Liver (tissue), 9 donors: Measurements from ENCODE around the gene GRK5. TPM values are rescaled to one million over a fixed set of nuclear protein-coding genes. Genes with fewer than 3 reads are reported as not detected.

Experiments used
- DNase-seq: peaks from one replicate; pipeline ENCODE4 v3.0.0-alpha.2; 2017; ENCODE audit warnings: low spot score
- H3K27ac ChIP-seq, 2 donors: one replicate each; pipeline ENCODE4 v1.7.0; 2013; ENCODE audit warnings: inconsistent platforms in 2 of 2, low read length in 2 of 2, control low read depth in 1 of 2, low read depth in 1 of 2, mild to moderate bottlenecking in 1 of 2
- H3K27me3 ChIP-seq, 4 donors: one replicate each; pipeline versions ENCODE4 v1.6.1 to v1.7.0; 2013; ENCODE audit warnings: low read length in 3 of 4, inconsistent platforms in 1 of 4, mild to moderate bottlenecking in 1 of 4, moderate library complexity in 1 of 4; ENCODE audit not compliant: control insufficient read depth in 4 of 4, insufficient read depth in 4 of 4
- H3K36me3 ChIP-seq, 4 donors: one replicate each; pipeline versions ENCODE4 v1.6.1 to v1.7.0; 2013; ENCODE audit warnings: low read length in 3 of 4, mild to moderate bottlenecking in 3 of 4, low read depth in 1 of 4, moderate library complexity in 1 of 4; ENCODE audit not compliant: control insufficient read depth in 4 of 4, insufficient read depth in 3 of 4
- H3K4me1 ChIP-seq, 4 donors: one replicate each; pipeline versions ENCODE4 v1.6.1 to v1.7.0; 2013; ENCODE audit warnings: low read length in 3 of 4, mild to moderate bottlenecking in 3 of 4, moderate library complexity in 1 of 4; ENCODE audit not compliant: control insufficient read depth in 4 of 4, insufficient read depth in 4 of 4
- H3K4me3 ChIP-seq, 3 donors: one replicate each; pipeline versions ENCODE4 v1.6.1 to v1.7.0; 2013; ENCODE audit warnings: low read length in 3 of 3, control low read depth in 1 of 3, low read depth in 1 of 3, mild to moderate bottlenecking in 1 of 3
- H3K9ac ChIP-seq, 2 donors: one replicate each; pipeline ENCODE4 v1.7.0; 2013; ENCODE audit warnings: low read length in 2 of 2, mild to moderate bottlenecking in 2 of 2, moderate library complexity in 2 of 2, control low read depth in 1 of 2, low read depth in 1 of 2
- H3K9me3 ChIP-seq, 4 donors: one replicate each; pipeline versions ENCODE4 v1.6.1 to v1.7.0; 2013; ENCODE audit warnings: low read length in 3 of 4; ENCODE audit not compliant: control insufficient read depth in 4 of 4
- ATF3 ChIP-seq: IDR thresholded peaks from 2 replicates; pipeline ENCODE4 v1.6.1; 2016; ENCODE audit warnings: antibody characterized with exemption
- CTCF ChIP-seq: fragments of 150-350 bp; IDR thresholded peaks from 2 replicates; pipeline ENCODE4 v1.5.1; 2017; ENCODE audit warnings: improper control_type of control experiment, low read depth, low read length; ENCODE audit not compliant: missing input control
- EGR1 ChIP-seq, 2 donors: IDR thresholded peaks; 2 replicates each; pipeline ENCODE4 v1.6.1; 2016 to 2018; ENCODE audit warnings: antibody characterized with exemption in 2 of 2, low read depth in 2 of 2
- FOXA1 ChIP-seq: IDR thresholded peaks from 2 replicates; pipeline ENCODE4 v1.6.1; 2016; ENCODE audit warnings: antibody characterized with exemption
- FOXA2 ChIP-seq: IDR thresholded peaks from 2 replicates; pipeline ENCODE4 v1.6.1; 2016; ENCODE audit warnings: antibody characterized with exemption
- GABPA ChIP-seq, 2 donors: IDR thresholded peaks in 1 of 2; conservative IDR thresholded peaks in 1 of 2; 2 replicates each; pipeline ENCODE4 v1.6.1; 2016; ENCODE audit warnings: antibody characterized with exemption in 2 of 2, mild to moderate bottlenecking in 1 of 2, moderate library complexity in 1 of 2
- HNF4A ChIP-seq, 2 donors: conservative IDR thresholded peaks; 2 replicates each; pipeline ENCODE4 v1.6.1; 2016; ENCODE audit warnings: antibody characterized with exemption in 2 of 2, mild to moderate bottlenecking in 2 of 2
- HNF4G ChIP-seq: IDR thresholded peaks from 2 replicates; pipeline ENCODE4 v1.6.1; 2016; ENCODE audit warnings: antibody characterized with exemption
- JUND ChIP-seq, 2 donors: IDR thresholded peaks; 2 replicates each; pipeline ENCODE4 v1.6.1; 2016; ENCODE audit warnings: antibody characterized with exemption in 2 of 2
- NR2F2 ChIP-seq: IDR thresholded peaks from 2 replicates; pipeline ENCODE4 v1.6.1; 2016; ENCODE audit warnings: antibody characterized with exemption
- RAD21 ChIP-seq, 2 donors: IDR thresholded peaks; 2 replicates each; pipeline ENCODE4 v1.6.1; 2016; ENCODE audit warnings: antibody characterized with exemption in 2 of 2, mild to moderate bottlenecking in 2 of 2
- RXRA ChIP-seq, 2 donors: IDR thresholded peaks; 2 replicates each; pipeline ENCODE4 v1.6.1; 2017 to 2018; ENCODE audit warnings: antibody characterized with exemption in 2 of 2, mild to moderate bottlenecking in 1 of 2
- SP1 ChIP-seq: IDR thresholded peaks from 2 replicates; pipeline ENCODE4 v1.6.1; 2018; ENCODE audit warnings: antibody characterized with exemption, mild to moderate bottlenecking
- YY1 ChIP-seq: IDR thresholded peaks from 2 replicates; pipeline ENCODE4 v1.6.1; 2016; ENCODE audit warnings: antibody characterized with exemption, mild to moderate bottlenecking
- WGBS: extraction: QIAGEN DNeasy Blood & Tissue Kit; methylation state at CpG from one replicate; pipeline ENCODE4 v1.1.7; 2013; 5-methylcytosine and 5-hydroxymethylcytosine counted together
- polyA plus RNA-seq, 2 donors: library from polyadenylated mRNA; stranded (reverse) in 1 of 2; unstranded in 1 of 2; fragments of 200-250 nt in 1 of 2; fragments of >200 nt in 1 of 2; fragmentation: Nextera tagmentation in 1 of 2; extraction: Ambion mirVana in 1 of 2; gene quantifications; one replicate each; pipeline versions ENCODE4 v1.2.1 to v1.2.3, GENCODE V29; 2013 to 2015
- total RNA-seq, 2 donors: library from RNA; depleted of rRNA; stranded (reverse); fragments of >200 nt; gene quantifications; one replicate each; pipeline ENCODE4 v1.2.3, GENCODE V29; 2014
- TF ChIP-seq, protein P1 (sequence below): IDR thresholded peaks from 2 replicates; pipeline ENCODE4 v1.6.1; 2016; ENCODE audit warnings: antibody characterized with exemption, mild to moderate bottlenecking
- TF ChIP-seq, protein P2 (sequence below): IDR thresholded peaks from 2 replicates; pipeline ENCODE4 v1.6.1; 2016; ENCODE audit warnings: antibody characterized with exemption
- donor health status: healthy.
- donor health status: healthy.
- donor health status: healthy.
- donor health status: healthy.
- donor health status: healthy.

GRK5 gene
- total and polyA plus RNA-seq, 4 donors, result 2.1 to 6.6 (median 5.1) TPM

DNA sequence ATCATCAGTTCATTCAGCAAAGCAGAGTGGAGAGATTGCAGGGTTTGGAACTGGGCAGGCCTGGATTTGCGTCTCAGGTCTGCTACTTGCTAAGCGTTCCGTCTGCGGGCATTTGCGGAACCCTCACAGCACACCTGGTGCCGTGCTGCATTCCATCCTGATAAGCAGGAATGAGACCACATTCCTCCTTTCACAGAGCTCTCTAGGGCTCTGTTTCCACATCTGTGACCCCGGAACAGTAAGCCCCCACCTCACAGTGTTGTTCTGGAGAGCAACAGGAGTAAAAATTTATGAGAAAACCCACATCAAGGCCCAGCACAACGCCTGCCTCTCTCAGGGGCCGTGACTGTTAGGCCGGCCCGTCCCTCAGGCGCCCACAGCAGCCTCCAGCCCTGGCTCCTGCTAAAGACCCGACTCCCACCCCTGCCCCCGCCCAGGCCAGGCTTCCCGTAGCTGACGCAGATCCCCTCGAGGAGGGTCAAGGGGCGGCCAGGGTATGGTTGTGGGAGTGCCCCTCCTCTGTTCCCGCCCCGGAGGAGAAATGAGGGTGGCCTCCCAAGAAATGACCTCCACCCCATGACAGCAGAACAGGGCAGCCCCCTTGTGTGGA, 206.2 kb downstream of the GRK5 start:
- peak; percentile 43 for DNase-seq
- H3K27me3 ChIP-seq, result no peaks in the 10 kb centered on the region
- WGBS, result 84% methylated on average over 20 of the region's 20 CpGs
- no peaks in the 10 kb centered on the region for H3K36me3 ChIP-seq
- H3K4me1 ChIP-seq, result no peaks in the 10 kb centered on the region
- H3K27ac ChIP-seq, result peak overlapping the region; percentile 64 to 74
- TF ChIP-seq JUND (IDR thresholded peaks at IDR 0.05) (no peak), CTCF (no peak), HNF4G (no peak), FOXA2 (no peak), SP1 (no peak), RXRA (IDR thresholded peaks at IDR 0.05) (no peak), RAD21 (IDR thresholded peaks at IDR 0.05) (no peak)
- H3K9ac ChIP-seq, result no peak overlapping the region
- H3K4me3 ChIP-seq, result no peak overlapping the region
- H3K9me3 ChIP-seq, result no peaks in the 10 kb centered on the region

DNA sequence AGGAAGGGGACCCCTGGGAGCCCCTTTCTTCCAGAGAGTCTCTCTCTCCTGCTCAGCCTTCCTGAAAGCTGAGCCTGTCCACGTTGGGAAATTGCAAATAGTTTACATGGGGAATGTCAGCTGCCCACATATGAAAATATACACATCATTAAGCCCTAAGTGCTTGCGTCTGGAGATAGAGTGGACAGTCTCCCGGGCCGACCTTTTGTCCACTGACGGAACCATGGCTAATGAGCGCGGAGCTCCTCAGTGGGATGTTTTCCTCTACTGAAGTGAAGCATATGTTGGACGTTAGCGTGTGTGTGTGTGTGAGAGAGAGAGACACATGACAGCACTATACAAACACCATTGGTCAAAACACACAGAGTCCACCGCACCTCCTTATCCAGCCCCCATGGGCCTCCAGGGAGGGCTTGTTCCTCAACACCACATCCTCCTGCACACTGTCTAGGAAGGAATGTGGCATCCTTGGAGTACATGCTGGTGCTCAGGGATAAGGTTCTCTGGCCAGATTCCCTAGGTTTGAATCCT, 206.8 kb downstream of the GRK5 start:
- no peaks in the 10 kb centered on the region for H3K27me3 ChIP-seq
- no peaks in the 10 kb centered on the region for H3K36me3 ChIP-seq
- no peak for TF ChIP-seq GABPA (IDR thresholded peaks at IDR 0.05 in 1 of 2, conservative IDR thresholded peaks at IDR 0.05 in 1 of 2)
- no peak for TF ChIP-seq CTCF
- TF ChIP-seq RAD21 (IDR thresholded peaks at IDR 0.05), result no peak
- peak; percentile 40 for TF ChIP-seq SP1
- peak; percentile 93 for TF ChIP-seq NR2F2
- TF ChIP-seq HNF4A (conservative IDR thresholded peaks at IDR 0.05), result no peak
- peak; percentile 52 for TF ChIP-seq RXRA (IDR thresholded peaks at IDR 0.05)
- no peak for TF ChIP-seq HNF4G
- no peak overlapping the region for H3K9ac ChIP-seq
- peak overlapping the region; percentile 52 to 74 for H3K27ac ChIP-seq
- H3K4me3 ChIP-seq, result no peak overlapping the region
- no peaks in the 10 kb centered on the region for H3K9me3 ChIP-seq
- 74% methylated on average over 10 of the region's 10 CpGs for WGBS
- DNase-seq, result no peak
- no peaks in the 10 kb centered on the region for H3K4me1 ChIP-seq

GRCh38 chr10:119415121-119415520, 207.8 kb downstream of the GRK5 start:
- Histone ChIP-seq H3K4me1 (no peaks in the 10 kb centered on the region), H3K4me3 (no peak overlapping the region), H3K27me3 (no peaks in the 10 kb centered on the region), H3K9ac (no peak overlapping the region), H3K9me3 (no peaks in the 10 kb centered on the region), H3K27ac (peak overlapping the region in 1 of 2 donors; percentile 59), H3K36me3 (no peaks in the 10 kb centered on the region)
- TF ChIP-seq YY1 (no peak), ATF3 (no peak), FOXA1 (no peak), HNF4G (no peak), NR2F2 (no peak), EGR1 (IDR thresholded peaks at IDR 0.05; ENCODE audit: low read depth in 2 of 2) (no peak), SP1 (no peak), FOXA2 (no peak), GABPA (IDR thresholded peaks at IDR 0.05 in 1 of 2, conservative IDR thresholded peaks at IDR 0.05 in 1 of 2) (no peak)
- TF ChIP-seq, protein P1, sequence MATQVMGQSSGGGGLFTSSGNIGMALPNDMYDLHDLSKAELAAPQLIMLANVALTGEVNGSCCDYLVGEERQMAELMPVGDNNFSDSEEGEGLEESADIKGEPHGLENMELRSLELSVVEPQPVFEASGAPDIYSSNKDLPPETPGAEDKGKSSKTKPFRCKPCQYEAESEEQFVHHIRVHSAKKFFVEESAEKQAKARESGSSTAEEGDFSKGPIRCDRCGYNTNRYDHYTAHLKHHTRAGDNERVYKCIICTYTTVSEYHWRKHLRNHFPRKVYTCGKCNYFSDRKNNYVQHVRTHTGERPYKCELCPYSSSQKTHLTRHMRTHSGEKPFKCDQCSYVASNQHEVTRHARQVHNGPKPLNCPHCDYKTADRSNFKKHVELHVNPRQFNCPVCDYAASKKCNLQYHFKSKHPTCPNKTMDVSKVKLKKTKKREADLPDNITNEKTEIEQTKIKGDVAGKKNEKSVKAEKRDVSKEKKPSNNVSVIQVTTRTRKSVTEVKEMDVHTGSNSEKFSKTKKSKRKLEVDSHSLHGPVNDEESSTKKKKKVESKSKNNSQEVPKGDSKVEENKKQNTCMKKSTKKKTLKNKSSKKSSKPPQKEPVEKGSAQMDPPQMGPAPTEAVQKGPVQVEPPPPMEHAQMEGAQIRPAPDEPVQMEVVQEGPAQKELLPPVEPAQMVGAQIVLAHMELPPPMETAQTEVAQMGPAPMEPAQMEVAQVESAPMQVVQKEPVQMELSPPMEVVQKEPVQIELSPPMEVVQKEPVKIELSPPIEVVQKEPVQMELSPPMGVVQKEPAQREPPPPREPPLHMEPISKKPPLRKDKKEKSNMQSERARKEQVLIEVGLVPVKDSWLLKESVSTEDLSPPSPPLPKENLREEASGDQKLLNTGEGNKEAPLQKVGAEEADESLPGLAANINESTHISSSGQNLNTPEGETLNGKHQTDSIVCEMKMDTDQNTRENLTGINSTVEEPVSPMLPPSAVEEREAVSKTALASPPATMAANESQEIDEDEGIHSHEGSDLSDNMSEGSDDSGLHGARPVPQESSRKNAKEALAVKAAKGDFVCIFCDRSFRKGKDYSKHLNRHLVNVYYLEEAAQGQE, result no peak
- TF ChIP-seq, protein P2, sequence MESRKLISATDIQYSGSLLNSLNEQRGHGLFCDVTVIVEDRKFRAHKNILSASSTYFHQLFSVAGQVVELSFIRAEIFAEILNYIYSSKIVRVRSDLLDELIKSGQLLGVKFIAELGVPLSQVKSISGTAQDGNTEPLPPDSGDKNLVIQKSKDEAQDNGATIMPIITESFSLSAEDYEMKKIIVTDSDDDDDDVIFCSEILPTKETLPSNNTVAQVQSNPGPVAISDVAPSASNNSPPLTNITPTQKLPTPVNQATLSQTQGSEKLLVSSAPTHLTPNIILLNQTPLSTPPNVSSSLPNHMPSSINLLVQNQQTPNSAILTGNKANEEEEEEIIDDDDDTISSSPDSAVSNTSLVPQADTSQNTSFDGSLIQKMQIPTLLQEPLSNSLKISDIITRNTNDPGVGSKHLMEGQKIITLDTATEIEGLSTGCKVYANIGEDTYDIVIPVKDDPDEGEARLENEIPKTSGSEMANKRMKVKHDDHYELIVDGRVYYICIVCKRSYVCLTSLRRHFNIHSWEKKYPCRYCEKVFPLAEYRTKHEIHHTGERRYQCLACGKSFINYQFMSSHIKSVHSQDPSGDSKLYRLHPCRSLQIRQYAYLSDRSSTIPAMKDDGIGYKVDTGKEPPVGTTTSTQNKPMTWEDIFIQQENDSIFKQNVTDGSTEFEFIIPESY, result no peak
- DNase-seq, result no peak
- WGBS, result 86% methylated on average over 6 of the region's 6 CpGs
